SIG-M5 treated with dmso at 0.1 percent for 504 hours (cell line): ENCODE results near the gene PLOD3.
"Not testable (repeated sequence)": the region's sequence is repeated elsewhere in the genome, so short reads cannot be mapped to it uniquely, and the experiment has no call there.

Experiments
- DNase-seq: peaks from one replicate; lab custom pipeline; 2025; ENCODE audit not compliant: unreplicated experiment; lab: John Stamatoyannopoulos, UW

PLOD3 gene, protein sequence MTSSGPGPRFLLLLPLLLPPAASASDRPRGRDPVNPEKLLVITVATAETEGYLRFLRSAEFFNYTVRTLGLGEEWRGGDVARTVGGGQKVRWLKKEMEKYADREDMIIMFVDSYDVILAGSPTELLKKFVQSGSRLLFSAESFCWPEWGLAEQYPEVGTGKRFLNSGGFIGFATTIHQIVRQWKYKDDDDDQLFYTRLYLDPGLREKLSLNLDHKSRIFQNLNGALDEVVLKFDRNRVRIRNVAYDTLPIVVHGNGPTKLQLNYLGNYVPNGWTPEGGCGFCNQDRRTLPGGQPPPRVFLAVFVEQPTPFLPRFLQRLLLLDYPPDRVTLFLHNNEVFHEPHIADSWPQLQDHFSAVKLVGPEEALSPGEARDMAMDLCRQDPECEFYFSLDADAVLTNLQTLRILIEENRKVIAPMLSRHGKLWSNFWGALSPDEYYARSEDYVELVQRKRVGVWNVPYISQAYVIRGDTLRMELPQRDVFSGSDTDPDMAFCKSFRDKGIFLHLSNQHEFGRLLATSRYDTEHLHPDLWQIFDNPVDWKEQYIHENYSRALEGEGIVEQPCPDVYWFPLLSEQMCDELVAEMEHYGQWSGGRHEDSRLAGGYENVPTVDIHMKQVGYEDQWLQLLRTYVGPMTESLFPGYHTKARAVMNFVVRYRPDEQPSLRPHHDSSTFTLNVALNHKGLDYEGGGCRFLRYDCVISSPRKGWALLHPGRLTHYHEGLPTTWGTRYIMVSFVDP

DNA sequence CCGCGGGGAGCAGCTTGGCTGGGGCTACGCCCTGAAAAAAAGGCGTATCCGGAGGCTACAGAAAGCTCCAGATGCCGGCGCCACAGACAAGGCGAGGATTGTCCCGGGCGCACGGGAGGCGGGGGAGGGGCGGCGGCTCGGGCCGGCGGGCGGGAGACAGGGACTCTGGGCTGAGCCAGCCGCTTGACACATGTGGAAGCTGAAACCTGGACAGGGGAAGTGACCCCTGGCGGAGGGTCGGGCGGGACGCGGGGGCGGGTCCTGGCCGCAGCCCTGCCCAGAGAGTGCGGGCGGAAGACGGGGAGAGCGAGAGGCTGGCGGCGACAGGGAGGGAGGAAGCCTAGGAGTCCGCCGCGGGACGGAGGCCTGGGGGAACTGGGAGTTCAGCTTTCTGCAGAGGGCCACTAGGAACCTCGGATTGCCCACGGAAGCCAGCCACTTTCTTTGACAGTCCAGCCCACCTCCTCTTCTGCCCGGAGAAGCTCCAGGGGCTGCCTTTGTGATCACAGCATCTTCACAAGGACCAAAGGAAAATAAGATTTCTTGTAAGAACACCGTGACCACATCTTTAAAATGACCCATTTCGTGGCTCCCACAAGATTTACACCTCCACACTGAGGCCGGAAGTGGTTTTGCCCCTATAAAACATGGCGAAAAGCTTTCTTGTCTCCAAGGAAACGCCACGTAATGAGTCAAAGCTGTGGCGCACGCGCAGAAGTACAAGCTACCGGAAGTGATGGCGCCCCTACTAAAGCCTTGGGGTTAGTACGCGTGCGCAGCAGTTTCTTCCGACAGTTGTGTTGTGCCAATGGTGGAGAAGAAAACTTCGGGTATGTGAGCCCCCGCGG is at the start of gene PLOD3, which contains the start of gene ZNHIT1:
Gene PLOD3, minus strand, starts transcription at position 194 of the 848 bp plus-strand sequence. CDS start 307 bp downstream, outside the sequence.
Gene ZNHIT1, plus strand, starts transcription at position 778 of the 848 bp plus-strand sequence. Its CDS starts 31 bp downstream, at position 809.
- DNase-seq = peak; percentile 98

DNA sequence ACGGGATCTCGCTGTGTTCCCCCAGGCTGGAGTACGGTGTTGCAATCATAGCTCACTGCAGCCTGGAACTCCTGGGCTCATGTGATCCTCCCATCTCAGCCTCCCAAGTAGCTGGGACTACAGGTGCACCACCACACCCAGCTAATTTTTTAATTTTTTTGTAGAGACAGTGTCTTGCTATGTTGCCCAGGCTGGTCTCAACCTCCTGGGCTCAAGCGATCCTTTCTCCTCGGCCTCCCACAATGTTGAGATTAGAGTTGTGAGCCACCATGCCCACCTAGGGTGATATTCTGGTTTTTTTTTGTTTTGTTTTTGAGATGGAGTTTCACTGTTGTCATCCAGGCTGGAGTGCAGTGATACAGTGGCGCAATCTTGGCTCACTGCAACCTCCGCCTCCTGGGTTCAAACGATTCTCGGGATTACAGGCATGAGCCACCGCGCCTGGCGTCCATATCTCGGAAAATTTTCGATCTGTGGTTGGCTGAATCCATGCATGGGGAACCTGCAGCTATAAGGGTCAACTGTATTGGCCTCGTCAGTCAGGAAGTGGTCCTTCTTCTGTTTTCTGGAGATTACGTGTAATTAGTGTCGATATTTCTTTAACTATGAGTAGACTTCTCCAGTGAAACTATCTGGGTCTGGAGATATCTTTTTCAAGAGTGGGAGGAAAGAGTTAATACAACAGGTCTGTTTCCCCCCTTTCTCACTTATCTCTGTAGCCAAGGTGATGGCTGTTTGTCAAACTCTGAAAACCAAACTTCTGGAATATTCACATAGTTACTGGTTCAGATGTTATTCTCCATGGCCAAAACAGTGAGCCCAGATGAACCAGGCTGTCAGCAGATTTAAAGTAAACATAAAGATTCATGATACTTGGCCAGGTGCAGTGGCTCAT is 48.5 kb upstream of the PLOD3 start:
- no peak for DNase-seq

- DNase-seq = not testable (repeated sequence)
These were observed 46.8 kb upstream of the PLOD3 start for GRCh38 chr7:101264102-101264706.

DNA sequence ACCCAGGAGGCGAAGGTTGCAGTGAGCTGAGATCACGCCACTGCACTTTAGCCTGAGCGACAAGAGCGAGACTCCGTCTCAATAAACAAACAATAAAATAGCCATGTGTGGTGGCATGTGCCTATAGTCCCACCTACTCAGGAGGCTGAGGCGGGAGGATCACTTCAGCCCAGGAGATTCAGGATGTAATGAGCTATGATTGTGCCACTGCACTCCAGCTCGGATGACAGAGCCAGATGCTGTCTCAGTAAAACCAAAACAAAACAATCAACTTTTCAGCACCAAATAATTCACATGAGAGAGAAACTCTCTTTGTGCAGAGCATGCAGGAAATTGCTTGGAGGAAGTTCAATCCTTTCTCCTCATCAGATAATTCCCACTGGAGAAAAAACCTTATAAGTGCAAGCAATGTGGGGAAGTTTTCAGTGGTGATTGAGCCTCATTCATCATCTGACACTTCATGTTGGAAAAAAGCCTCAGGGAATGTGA is 40.9 kb upstream of the PLOD3 start:
- DNase-seq = no peak

DNA sequence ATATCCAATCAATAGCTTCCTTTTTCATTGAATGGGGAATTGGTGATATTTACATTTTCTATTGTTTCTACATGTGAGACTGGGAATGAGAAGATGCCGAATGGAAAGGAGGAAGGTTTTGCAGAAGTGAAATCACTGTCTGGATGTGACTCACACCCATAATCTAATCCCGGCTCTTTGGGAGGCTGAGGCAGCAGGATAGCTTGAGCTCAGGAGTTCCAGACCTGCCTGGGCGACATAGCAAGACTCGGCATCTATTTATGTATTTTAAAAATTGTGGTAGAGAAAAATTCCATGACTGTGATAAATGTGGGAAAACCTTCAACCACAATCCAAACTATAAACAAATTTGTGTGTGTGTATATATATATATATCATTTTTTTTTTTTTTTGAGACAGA is 38.4 kb upstream of the PLOD3 start:
- DNase-seq = no peak

GRCh38 chr7:101253199-101253598 is 35.8 kb upstream of the PLOD3 start:
- not testable (repeated sequence) for DNase-seq

DNA sequence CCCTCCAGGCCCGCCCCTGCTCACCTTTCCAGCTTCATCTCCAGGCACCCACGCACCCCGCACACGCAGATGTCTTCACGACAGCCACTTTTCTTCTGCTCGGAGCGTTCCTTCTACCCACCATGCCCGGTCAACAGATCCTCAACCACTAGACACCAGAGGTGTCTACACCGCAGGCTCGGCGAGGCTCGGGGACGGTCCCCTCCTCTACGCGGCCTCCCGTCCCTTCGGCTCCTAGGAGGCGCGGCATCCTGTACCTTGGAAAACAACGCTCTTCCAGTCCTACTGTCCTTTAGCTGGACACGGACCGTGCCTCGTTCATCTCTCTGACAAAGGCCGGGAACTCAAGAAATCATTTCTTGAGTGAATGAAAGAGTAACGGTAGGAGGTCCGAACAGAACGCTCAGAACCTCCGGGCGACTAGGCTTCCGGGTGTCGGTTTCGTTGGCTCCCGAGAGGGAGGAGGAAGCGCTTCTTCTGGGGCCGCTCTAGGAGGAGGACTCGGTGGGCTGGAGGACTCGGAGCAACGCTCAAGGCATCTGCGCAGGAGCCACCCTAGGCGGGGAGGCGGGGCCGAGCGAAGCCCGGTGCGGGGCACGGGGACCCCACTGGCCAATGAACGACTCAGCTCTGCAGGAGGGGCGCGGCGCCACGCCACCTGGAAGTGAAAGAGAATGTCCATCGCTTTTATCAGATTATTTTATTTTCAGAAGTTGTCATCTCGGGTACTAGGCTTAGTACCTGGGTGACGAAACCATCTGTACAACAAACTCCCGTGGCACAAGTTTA is 34.7 kb upstream of the PLOD3 start:
- peak; percentile 97 for DNase-seq

GRCh38 chr7:101250324-101250723 is 32.9 kb upstream of the PLOD3 start:
- no peak for DNase-seq

GRCh38 chr7:101248276-101248675 is 30.9 kb upstream of the PLOD3 start:
- no peak for DNase-seq

DNA sequence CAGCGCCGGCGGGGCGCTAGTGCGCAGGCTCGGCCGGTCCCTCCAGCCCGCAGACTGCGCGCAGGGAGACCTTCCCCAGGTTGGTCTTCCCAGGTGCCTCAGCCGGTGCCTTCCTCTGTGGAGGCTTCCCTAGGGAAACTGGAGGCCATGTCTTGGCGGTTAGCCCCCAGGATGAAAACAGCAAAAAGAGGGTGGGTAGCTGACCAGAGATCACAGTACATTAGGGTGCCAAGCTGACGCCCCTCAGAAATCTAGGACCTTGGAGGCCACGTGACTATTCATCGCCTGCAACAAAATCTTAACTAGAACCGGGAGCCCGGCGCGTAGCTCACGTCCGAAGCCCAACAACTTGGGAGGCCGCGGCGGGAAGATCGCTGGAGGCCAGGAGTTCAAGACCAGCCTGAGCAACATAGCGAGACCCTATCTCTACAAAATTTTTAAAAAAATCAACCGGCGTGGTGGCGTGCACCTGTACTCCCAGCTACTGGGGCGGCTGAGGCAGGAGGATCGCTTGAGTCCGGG is 27.8 kb upstream of the PLOD3 start:
- DNase-seq = no peak

- DNase-seq = peak; percentile 89
These were observed 27.2 kb upstream of the PLOD3 start, which contains the start of gene FIS1 for GRCh38 chr7:101244375-101245146. Gene FIS1 (minus strand): TSS chr7:101245081. CDS start chr7:101245004, 77 bp downstream.

GRCh38 chr7:101243646-101244374 is 26.4 kb upstream of the PLOD3 start:
- no peak for DNase-seq

DNA sequence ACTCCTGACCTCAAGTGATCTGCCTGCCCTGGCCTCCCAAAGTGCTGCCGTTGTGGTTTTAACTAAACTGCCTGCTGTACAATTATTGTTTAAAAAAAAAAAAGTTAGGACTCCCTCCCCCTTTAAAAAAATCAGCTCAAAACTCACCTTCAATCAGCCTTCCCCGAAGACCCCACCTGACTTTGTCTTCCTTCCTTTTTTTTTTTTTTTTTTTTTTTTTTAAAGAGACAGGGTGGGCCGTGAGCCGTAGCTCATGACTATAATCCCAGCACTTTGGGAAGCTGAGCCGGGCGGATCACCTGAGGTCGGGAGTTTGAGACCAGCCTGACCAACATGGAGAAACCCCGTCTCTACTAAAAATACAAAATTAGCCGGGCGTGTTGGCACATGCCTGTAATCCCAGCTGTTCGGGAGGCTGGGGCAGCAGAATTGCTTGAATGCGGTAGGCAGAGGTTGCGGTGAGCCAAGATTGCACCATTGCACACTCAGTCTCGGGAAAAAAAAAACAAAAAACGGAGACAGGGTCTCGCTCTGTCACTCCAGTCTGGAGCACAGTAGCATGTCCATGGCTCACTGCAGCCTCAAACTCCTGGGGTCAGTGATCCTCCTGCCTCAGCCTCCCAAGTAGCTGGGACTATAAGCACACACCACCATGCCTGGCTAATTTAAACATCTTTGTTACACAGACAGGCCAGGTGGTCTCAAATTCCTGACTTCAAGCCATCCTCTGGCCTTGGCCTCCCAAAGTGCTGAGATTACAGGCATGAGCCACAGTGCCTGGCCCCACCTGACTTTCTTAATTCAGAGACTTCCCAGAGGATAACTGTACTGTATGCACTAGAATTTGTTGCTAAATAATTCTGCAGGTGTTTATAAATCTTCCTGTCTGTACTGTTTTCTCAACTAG is 24.3 kb upstream of the PLOD3 start:
- DNase-seq = peak; percentile 40

DNA sequence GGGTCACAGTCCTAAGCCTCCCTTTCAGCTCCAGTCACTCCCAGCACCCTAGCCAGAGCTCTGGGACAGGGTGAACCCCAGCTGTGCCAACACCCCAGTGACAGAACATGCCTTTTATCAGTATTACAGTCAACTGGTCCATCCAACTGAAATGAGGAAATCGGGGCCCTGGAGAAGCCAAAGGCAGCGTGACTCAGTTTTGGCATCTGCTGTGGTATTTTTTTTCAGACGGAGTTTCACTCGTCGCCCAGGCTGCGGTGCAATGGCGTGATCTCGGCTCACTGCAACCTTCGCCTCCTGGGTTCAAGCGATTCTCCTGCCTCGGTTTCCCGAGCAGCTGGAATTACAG is 23.6 kb upstream of the PLOD3 start:
- DNase-seq = peak; percentile 81

DNA sequence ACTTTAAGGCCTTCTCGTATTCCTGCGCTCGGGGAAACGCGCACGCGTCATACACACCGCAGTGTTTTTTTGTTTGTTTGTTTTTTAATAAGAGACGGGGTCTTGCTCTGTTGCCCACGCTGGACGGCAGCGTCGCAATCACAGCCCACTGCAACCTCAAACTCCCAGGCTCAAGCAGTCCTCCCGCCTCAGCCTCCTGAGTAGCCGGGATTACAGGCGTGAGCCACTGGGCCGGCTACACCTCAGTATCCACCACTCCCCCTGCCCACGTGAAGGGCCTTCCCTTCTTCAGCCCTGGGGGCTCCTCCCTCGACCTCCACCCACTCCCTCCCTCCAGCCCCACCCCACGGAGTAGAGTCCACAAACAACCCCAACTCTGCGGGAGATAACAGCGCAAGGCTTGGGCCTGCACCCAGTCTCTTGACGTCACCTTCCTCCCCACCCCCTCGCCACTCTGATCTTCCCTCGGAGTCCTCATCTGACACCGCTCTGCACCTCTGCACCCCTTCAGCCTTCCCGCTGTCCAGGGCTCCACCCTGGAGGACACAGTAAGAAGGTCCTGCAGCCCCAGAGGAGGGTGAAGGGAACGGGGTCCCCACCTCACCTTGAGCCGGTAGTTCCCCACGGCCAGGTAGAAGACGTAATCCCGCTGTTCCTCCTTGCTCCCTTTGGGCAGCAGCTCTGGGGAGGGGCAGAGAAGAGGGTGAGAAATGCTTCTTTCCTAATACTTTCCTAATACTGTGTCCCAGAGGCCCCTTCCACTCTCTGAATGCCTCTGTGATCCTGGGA is 23.0 kb upstream of the PLOD3 start:
- DNase-seq = no peak

- DNase-seq = no peak
These were observed 22.5 kb upstream of the PLOD3 start for GRCh38 chr7:101239951-101240220.
